ENCODE data around the gene ACTR3C.
"Not testable (repeated sequence)": the region's sequence is repeated elsewhere in the genome, so short reads cannot be mapped to it uniquely, and the experiment has no call there.

ACTR3C gene

DNA sequence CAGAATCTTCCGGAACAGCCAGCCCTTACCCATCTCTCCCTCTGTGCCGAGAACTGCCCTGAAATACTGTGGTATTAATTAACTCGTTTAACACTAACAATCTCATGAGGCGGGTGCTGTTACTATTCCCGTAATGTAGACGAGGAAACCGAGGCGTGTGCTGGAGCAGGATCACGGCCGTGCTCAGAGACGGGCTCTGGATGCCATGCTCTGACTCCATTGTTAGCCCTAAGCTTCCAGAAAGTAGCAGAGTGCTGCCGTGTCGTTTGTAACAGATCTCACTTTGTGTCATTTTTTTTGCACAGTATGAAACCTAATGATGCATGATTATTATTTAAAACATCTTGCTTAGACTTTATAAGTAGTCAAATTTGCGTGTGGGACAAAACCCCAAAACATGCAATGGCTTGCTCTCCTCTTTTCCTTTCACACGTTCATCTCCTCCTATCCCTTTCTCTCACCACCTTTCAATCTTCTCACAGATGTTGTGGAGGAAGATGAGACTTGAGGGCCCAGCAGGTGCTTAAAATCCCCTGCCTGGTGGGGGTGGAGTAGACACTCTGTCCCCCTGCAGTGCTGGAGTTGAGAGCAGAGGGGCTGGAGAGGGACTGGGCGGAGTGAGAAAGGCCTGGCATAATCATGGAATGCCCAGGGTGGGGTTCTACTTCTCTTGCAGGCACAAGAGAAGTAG is 482 bp upstream of the ACTR3C start:
- peak; percentile 83 for DNase-seq
- in situ Hi-C loops (cut with HindIII; ENCODE audit: low pct_ligation_motif_present, low pct_unique_long_range_greater_than_20kb, low sequenced_read_pairs), result no loop called here

DNA sequence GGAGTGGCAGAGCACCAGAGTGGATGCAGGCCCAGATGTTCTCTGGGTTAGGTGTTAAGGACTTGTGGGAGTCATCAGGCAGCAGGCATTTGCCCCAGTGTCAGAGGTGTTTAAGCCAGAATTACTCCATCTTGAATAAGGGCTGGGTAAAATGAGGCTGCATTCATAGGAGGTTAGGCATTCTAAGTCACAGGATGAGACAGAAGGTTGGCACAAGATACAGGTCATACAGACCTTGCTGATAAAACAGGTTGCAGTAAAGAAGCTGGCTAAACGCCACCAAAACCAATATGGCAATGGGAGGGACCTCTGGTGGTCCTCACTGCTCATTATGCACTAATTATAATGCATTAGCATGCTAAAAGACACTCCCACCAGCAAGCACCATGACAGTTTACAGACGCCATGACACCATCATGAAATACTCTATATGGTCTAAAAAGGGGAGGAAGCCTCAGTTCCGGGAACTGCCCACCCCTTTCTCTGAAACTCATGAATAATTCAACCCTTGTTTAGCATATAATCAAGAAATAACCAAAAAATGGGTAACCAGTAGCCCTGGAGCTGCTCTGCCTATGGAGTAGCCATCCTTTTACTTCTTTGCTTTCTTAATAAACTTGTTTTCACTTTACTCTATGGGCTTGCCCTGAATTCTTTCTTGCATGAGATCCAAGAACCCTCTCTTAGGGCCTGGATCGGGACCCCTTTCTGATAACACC is 1.1 kb downstream of the ACTR3C start:
- DNase-seq, result peak; percentile 73
- in situ Hi-C loops (cut with HindIII; ENCODE audit: low pct_ligation_motif_present, low pct_unique_long_range_greater_than_20kb, low sequenced_read_pairs), result no loop called here

DNA sequence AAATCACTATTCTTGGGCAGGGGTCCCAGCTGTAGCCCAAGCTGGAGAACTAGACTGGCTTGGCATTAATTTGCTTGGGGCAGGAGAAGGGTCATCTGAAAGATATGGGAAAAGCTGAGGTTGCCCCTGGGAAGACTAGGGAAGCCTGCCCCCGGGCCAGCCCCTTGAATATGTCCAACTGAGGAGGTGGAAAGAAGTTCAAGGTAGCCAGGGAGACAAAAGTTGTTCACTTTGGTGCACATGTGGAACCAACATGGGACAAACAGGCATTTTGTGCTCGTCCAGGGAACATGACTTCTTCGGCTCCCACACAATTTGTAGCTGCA is 1.6 kb downstream of the ACTR3C start:
- peak; percentile 7 for DNase-seq
- in situ Hi-C loops (cut with HindIII; ENCODE audit: low pct_ligation_motif_present, low pct_unique_long_range_greater_than_20kb, low sequenced_read_pairs), result no loop called here

DNA sequence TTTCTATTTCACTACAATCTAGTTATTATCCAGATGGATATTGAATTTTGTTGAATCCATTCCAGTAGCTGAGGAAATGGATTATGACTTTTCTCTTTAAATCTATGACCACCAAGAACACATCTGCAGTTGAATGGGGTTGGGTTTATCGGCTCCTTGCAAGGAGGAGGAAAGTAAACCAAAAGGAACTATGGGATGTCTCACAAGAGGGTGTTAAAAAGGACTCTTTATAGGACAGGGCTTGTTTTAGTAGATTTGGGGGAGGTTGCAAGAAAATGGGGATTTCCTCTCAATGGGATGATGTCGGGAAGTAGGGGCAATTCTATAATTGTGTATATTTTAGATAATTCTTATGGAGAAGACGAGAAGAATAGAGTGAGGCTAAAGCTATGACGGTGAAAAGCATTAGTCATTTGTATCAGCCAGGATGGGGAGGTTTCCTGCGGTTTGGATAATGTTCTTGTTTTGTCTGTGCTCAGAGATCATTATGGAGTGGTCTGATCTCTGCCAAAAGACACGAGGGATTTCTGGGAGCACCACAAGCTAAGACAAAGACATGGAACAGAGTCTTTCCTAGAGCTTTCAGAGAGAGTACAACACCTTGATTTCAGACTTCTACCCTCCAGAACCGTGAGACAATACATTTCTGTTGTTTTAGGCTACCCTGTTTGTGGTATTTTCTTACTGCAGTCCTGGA is 5.4 kb downstream of the ACTR3C start:
- DNase-seq, result peak; percentile 86
- in situ Hi-C loops (cut with HindIII; ENCODE audit: low pct_ligation_motif_present, low pct_unique_long_range_greater_than_20kb, low sequenced_read_pairs), result no loop called here

- in situ Hi-C loops (cut with HindIII; ENCODE audit: low pct_ligation_motif_present, low pct_unique_long_range_greater_than_20kb, low sequenced_read_pairs), result not testable (repeated sequence)
- peak; percentile 3 for DNase-seq
These were observed 6.4 kb downstream of the ACTR3C start for GRCh38 chr7:150316987-150317386.

DNA sequence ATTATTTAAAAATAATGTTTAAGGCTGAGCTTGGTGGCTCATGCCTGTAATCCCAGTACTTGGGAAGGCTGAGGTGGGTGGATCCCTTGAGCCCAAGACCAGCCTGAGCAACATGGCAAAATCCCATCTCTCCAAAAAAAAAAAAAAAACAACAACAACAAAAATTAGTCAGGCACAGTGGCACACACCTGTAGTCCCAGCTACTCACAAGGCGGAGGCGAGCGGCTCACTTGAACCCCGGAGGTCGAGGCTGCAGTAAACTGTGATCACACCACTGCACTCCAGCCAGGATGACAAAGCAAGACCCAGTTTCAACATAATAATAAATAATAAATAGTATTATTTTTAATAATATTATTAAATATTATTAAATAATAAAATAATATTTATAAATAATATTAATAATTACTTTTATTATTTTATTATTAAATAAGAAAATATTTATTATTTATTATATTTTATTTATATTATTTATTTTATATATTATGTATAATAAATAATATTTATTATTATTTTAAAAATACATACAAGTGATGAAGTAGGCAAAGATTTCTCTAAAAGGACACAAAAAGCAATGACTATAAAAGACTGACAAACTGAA is 8.6 kb downstream of the ACTR3C start:
- peak; percentile 30 for DNase-seq
- in situ Hi-C loops (cut with HindIII; ENCODE audit: low pct_ligation_motif_present, low pct_unique_long_range_greater_than_20kb, low sequenced_read_pairs), result no loop called here

GRCh38 chr7:150313870-150314269 is 9.5 kb downstream of the ACTR3C start:
- in situ Hi-C loops (cut with HindIII; ENCODE audit: low pct_ligation_motif_present, low pct_unique_long_range_greater_than_20kb, low sequenced_read_pairs), result no loop called here
- peak; percentile 20 for DNase-seq

GRCh38 chr7:150313367-150313809 is 10.0 kb downstream of the ACTR3C start:
- in situ Hi-C loops (cut with HindIII; ENCODE audit: low pct_ligation_motif_present, low pct_unique_long_range_greater_than_20kb, low sequenced_read_pairs), result no loop called here
- DNase-seq, result peak; percentile 33

GRCh38 chr7:150312649-150313366 is 10.5 kb downstream of the ACTR3C start:
- in situ Hi-C loops (cut with HindIII; ENCODE audit: low pct_ligation_motif_present, low pct_unique_long_range_greater_than_20kb, low sequenced_read_pairs), result not testable (repeated sequence)
- peak; percentile 98 for DNase-seq

- in situ Hi-C loops (cut with HindIII; ENCODE audit: low pct_ligation_motif_present, low pct_unique_long_range_greater_than_20kb, low sequenced_read_pairs), result no loop called here
- peak; percentile 72 for DNase-seq
These were observed 11.6 kb downstream of the ACTR3C start for GRCh38 chr7:150311711-150312110.

DNA sequence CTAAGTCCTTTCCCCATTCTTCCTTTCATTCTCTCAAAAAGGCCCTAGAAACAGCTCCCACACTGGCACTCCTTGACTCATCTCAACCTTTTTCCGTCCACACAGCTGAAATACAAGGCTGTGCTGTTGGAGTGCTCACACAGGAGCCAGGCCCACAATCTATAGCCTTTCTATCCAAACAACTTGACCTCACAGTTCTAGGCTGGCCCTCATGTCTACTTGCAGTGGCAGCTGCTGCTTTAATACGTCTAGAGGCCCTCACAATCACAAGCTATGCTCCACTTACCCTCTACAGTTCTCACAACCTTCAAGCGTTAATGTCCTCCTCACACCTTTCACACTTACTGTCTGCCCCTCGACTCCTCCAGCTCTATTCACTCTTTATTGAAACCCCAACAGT is 12.2 kb downstream of the ACTR3C start:
- in situ Hi-C loops (cut with HindIII; ENCODE audit: low pct_ligation_motif_present, low pct_unique_long_range_greater_than_20kb, low sequenced_read_pairs), result no loop called here
- DNase-seq, result peak; percentile 15

DNA sequence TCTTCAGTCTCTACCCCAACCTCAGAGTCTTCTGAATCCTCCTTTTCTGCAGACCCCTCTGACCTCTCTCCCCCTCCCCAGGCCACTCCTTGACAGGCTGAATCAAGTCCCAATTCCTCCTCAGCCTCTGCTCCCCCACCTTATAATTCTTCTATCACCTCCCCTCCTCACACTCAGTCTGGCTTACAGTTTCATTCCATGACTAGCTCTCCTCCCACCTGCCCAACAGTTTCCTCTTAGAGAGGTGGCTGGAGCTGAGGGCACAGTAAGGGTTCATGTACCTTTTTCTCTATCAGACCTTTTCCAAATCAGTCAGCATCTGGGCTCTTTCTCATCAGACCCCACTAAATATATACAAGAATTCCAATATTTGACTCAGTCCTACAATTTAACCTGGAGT is 14.8 kb downstream of the ACTR3C start:
- DNase-seq, result peak; percentile 58
- in situ Hi-C loops (cut with HindIII; ENCODE audit: low pct_ligation_motif_present, low pct_unique_long_range_greater_than_20kb, low sequenced_read_pairs), result no loop called here

DNA sequence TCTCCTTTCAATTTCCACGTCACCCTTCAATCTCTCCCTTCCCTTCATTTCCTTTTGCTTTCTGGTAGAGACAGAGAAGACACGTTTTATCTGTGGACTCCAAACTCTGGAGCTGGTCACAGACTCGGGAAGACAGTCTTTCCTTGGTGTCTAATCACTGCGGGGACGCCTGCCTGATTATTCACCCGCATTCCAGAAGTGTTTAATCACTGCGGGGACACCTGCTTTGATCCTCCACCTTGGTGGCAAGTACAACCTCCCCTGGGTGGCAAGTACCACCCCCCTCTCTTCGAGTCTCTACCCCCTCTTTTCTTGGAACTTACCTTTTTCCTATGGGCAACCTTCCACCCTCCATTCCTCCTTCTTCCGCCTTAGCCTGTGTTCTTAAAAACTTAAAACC is 15.4 kb downstream of the ACTR3C start:
- in situ Hi-C loops (cut with HindIII; ENCODE audit: low pct_ligation_motif_present, low pct_unique_long_range_greater_than_20kb, low sequenced_read_pairs), result no loop called here
- peak; percentile 94 for DNase-seq

DNA sequence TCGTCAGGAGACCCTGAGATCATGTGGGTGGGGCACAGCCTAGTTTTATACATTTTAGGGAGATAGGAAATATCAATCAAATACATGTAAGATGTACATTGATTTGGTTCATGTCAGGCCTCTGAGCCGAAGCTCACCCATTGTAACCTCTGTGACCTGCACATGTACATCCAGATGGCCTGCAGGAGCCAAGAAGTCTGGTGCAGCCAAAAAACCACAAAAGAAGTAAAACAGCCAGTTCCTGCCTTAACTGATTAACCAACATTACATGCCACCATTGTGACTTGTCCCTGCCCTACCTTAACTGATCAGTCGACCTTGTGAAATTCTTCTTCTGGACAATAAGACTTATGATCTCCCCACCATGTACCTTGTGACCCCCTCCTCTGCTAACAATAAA is 16.2 kb downstream of the ACTR3C start:
- in situ Hi-C loops (cut with HindIII; ENCODE audit: low pct_ligation_motif_present, low pct_unique_long_range_greater_than_20kb, low sequenced_read_pairs), result no loop called here
- peak; percentile 98 for DNase-seq

DNA sequence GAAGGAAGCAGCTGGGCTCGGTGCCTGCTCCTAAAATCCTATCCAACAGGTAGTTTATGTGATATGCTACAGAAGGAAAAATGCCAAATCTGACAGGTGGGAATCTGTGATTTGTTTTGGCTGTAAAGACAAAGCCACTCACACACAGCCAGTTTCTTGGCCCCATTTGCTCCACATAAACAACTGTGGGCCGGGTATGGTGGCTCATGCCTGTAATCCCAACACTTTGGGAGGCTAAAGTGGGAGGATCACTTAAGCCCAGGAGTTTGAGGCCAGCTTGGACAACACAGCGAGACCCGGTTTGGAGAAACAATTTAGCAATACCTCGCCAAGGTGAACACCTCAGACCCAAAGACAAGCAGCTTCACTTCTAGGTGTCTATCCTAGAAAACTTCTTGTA is 17.0 kb downstream of the ACTR3C start:
- in situ Hi-C loops (cut with HindIII; ENCODE audit: low pct_ligation_motif_present, low pct_unique_long_range_greater_than_20kb, low sequenced_read_pairs); DNase-seq: not testable (repeated sequence)

- in situ Hi-C loops (cut with HindIII; ENCODE audit: low pct_ligation_motif_present, low pct_unique_long_range_greater_than_20kb, low sequenced_read_pairs); DNase-seq: not testable (repeated sequence)
These were observed 17.5 kb downstream of the ACTR3C start for GRCh38 chr7:150305903-150306284.

GRCh38 chr7:150305259-150305902 is 18.0 kb downstream of the ACTR3C start:
- DNase-seq; in situ Hi-C loops (cut with HindIII; ENCODE audit: low pct_ligation_motif_present, low pct_unique_long_range_greater_than_20kb, low sequenced_read_pairs): not testable (repeated sequence)
